B cell (primary cell): Measurements from ENCODE around the gene GPT2. TPM values are rescaled to one million over a fixed set of nuclear protein-coding genes. Genes with fewer than 3 reads are reported as not detected.

Experiments
- ATAC-seq: fragments of 200-7000 bp; cut with Tn5 transposase; one replicate; pipeline ENCODE4 v1.10.0; 2021; ENCODE audit warnings: low read depth, mild to moderate bottlenecking, moderate number of reproducible peaks, moderate library complexity
- CTCF ChIA-PET: fragments of 350-600 bp; sonication (Branson Sonifier 250); formaldehyde crosslinking; loops from one replicate; lab custom pipeline; 2021; ENCODE audit warnings: antibody characterized with exemption, inconsistent platforms; lab: Charles Lee
- POLR2A ChIA-PET: fragments of 350-600 bp; sonication (Branson Sonifier 250); formaldehyde crosslinking; loops from one replicate; lab custom pipeline; 2021; ENCODE audit warnings: antibody characterized with exemption; lab: Charles Lee
- DNase-seq: peaks from one replicate; pipeline ENCODE4 v3.0.0; 2013
- H2AFZ ChIP-seq: 2 replicates; pipeline ENCODE4 v1.6.1; 2012; ENCODE audit warnings: mild to moderate bottlenecking, low read depth, low read length; ENCODE audit not compliant: insufficient read depth, poor library complexity, severe bottlenecking
- H3K27ac ChIP-seq, 2 donors: 1 replicate in 1 of 2; 2 replicates in 1 of 2; pipeline ENCODE4 v1.5.1; 2012 to 2013; ENCODE audit warnings: low read length in 2 of 2, mild to moderate bottlenecking in 2 of 2, moderate library complexity in 1 of 2
- H3K27me3 ChIP-seq, 4 experiments: fragments of 200-600 bp in 1 of 4; sonication (generic) in 1 of 4; replicated peaks in 1 of 4; 1 replicate in 2 of 4; 2 replicates in 2 of 4; pipeline versions ENCODE4 v1.6.1 to v1.7.0; 2013 to 2016; ENCODE audit warnings: low read length in 3 of 4, mild to moderate bottlenecking in 2 of 4, mixed read lengths in 1 of 4, moderate library complexity in 1 of 4; ENCODE audit not compliant: insufficient read depth in 4 of 4, control insufficient read depth in 3 of 4; ENCODE audit errors: control extremely low read depth in 1 of 4
- H3K36me3 ChIP-seq, 2 experiments: replicated peaks in 1 of 2; 1 replicate in 1 of 2; 2 replicates in 1 of 2; pipeline versions ENCODE4 v1.6.1 to v1.7.1; 2013; ENCODE audit warnings: low read length in 1 of 2; ENCODE audit not compliant: insufficient read depth in 2 of 2, control insufficient read depth in 1 of 2; ENCODE audit errors: control extremely low read depth in 1 of 2, extremely low read depth in 1 of 2
- H3K4me1 ChIP-seq, 2 donors: fragments of 200-600 bp in 1 of 2; sonication (generic) in 1 of 2; 1 replicate in 1 of 2; 2 replicates in 1 of 2; pipeline versions ENCODE4 v1.5.1 to v1.6.1; 2013 to 2017; ENCODE audit warnings: low read length in 2 of 2; ENCODE audit not compliant: control insufficient read depth in 2 of 2, insufficient read depth in 2 of 2
- H3K4me2 ChIP-seq: replicated peaks from 2 replicates; pipeline ENCODE3; 2012; ENCODE audit warnings: mild to moderate bottlenecking, low read depth, low read length; ENCODE audit not compliant: poor library complexity, severe bottlenecking
- H3K4me3 ChIP-seq, 5 experiments: fragments of 200-600 bp in 1 of 5; sonication (generic) in 1 of 5; 1 replicate in 3 of 5; 2 replicates in 2 of 5; pipeline versions ENCODE4 v1.5.1 to v1.7.0; 2011 to 2016; ENCODE audit warnings: low read length in 4 of 5, mild to moderate bottlenecking in 4 of 5, low read depth in 2 of 5, control low read depth in 1 of 5, moderate library complexity in 1 of 5; ENCODE audit not compliant: insufficient read depth in 1 of 5; ENCODE audit errors: control extremely low read depth in 1 of 5, extremely low read depth in 1 of 5
- H3K79me2 ChIP-seq: fragments of 200-600 bp; sonication (generic); one replicate; pipeline ENCODE4 v1.6.0; 2016; ENCODE audit warnings: low read length; ENCODE audit not compliant: control insufficient read depth, insufficient read depth
- H3K9ac ChIP-seq: fragments of 200-600 bp; sonication (generic); 2 replicates; pipeline ENCODE4 v1.6.1; 2017; ENCODE audit warnings: mild to moderate bottlenecking, low read length, moderate library complexity
- H3K9me3 ChIP-seq, 3 donors: one replicate each; pipeline versions ENCODE4 v1.6.1 to v1.7.1; 2013; ENCODE audit warnings: low read length in 2 of 3; ENCODE audit not compliant: control insufficient read depth in 2 of 3, insufficient read depth in 1 of 3; ENCODE audit errors: control extremely low read depth in 1 of 3
- H4K20me1 ChIP-seq: 2 replicates; pipeline ENCODE4 v1.6.0; 2012; ENCODE audit warnings: mild to moderate bottlenecking, low read length; ENCODE audit not compliant: insufficient read depth, control insufficient read depth, poor library complexity, severe bottlenecking
- H3K27ac Mint-ChIP-seq: one replicate; pipeline ENCODE4 v1.8.0; 2021; ENCODE audit warnings: mixed read lengths
- H3K27me3 Mint-ChIP-seq: one replicate; pipeline ENCODE4 v1.8.0; 2021; ENCODE audit warnings: mixed read lengths
- H3K4me1 Mint-ChIP-seq: one replicate; pipeline ENCODE4 v1.8.0; 2021; ENCODE audit warnings: mixed read lengths
- H3K4me3 Mint-ChIP-seq: one replicate; pipeline ENCODE4 v1.8.0; 2021; ENCODE audit warnings: mixed read lengths
- H3K9me3 Mint-ChIP-seq: one replicate; pipeline ENCODE4 v1.8.0; 2022; ENCODE audit warnings: mixed read lengths; ENCODE audit not compliant: insufficient read depth
- EZH2 ChIP-seq: IDR thresholded peaks from 2 replicates; pipeline ENCODE4 v1.6.1; 2012; ENCODE audit warnings: borderline replicate concordance, low read depth, mild to moderate bottlenecking, moderate library complexity, low read length; ENCODE audit not compliant: insufficient read depth, poor library complexity, severe bottlenecking
- WGBS: methylation state at CpG from one replicate; pipeline ENCODE4 v1.1.5; 2013; ENCODE audit warnings: missing lambda C conversion rate; ENCODE audit not compliant: insufficient coverage; 5-methylcytosine and 5-hydroxymethylcytosine counted together
- intact Hi-C: fragments of 100-400 bp; cut with micrococcal nuclease; formaldehyde crosslinking; loops from one replicate; pipeline ENCODE4 v1.10.0; 2022
- polyA plus RNA-seq: library from polyadenylated mRNA; depleted of rRNA; stranded (reverse); fragments of >200 nt; gene quantifications from 2 replicates; pipeline ENCODE4 v1.2.3, GENCODE V29; 2012
- total RNA-seq, 2 donors: library from RNA; stranded (reverse); fragments of 120-200 nt in 1 of 2; gene quantifications; 1 replicate in 1 of 2; 2 replicates in 1 of 2; pipeline versions ENCODE4 v1.2.3 to v1.2.4, GENCODE V29; 2013 to 2022
- TF ChIP-seq, protein P1 (sequence below): fragments of 200-600 bp; IDR thresholded peaks from one replicate; pipeline ENCODE4 v1.8.0; 2022; ENCODE audit warnings: antibody characterized with exemption, mild to moderate bottlenecking

Gene GPT2
- total and polyA plus RNA-seq, 2 donors (not counting 1 experiment from before 2014, with no cell fraction given), result 6.8 to 9.9 TPM

DNA sequence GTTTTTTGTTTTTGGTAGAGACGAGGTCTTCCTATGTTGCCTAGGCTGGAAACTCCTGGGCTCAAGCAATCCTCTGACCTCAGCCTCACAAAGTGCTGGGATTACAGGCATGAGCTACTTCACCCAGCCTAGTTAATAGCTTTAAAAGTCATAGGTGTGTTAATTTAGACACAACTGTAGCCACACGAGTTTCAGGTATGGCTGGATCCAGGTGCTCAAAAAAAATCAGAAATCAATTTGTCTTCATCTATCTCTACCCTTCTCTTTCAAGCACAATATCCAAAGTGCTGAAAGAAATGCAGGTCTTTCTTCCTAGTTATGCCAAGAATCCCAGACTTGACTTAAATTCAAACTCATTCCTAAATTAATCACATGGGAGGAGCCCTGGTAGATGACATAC, 29.3 kb upstream of the GPT2 start:
- intact Hi-C loops, result loop anchor here (1.0 kb wide), 6 partner anchors 54 to 1310 kb away; no protein-coding TSS in a partner anchor
- Histone ChIP-seq H3K4me2 (no peak overlapping the region), H3K4me3 (no peak overlapping the region), H3K79me2 (no peaks in the 10 kb centered on the region), H3K36me3 (no peaks in the 10 kb centered on the region), H3K4me1 (peaks cover 6 to 18% of the 10 kb centered on the region in 2 donors), H2AFZ (no peak overlapping the region), H4K20me1 (no peaks in the 10 kb centered on the region), H3K27me3 (no peaks in the 10 kb centered on the region), H3K9me3 (no peaks in the 10 kb centered on the region), H3K9ac (no peak overlapping the region), H3K27ac (no peak overlapping the region)
- DNase-seq, result no peak
- TF ChIP-seq EZH2, result no peak
- TF ChIP-seq, protein P1, sequence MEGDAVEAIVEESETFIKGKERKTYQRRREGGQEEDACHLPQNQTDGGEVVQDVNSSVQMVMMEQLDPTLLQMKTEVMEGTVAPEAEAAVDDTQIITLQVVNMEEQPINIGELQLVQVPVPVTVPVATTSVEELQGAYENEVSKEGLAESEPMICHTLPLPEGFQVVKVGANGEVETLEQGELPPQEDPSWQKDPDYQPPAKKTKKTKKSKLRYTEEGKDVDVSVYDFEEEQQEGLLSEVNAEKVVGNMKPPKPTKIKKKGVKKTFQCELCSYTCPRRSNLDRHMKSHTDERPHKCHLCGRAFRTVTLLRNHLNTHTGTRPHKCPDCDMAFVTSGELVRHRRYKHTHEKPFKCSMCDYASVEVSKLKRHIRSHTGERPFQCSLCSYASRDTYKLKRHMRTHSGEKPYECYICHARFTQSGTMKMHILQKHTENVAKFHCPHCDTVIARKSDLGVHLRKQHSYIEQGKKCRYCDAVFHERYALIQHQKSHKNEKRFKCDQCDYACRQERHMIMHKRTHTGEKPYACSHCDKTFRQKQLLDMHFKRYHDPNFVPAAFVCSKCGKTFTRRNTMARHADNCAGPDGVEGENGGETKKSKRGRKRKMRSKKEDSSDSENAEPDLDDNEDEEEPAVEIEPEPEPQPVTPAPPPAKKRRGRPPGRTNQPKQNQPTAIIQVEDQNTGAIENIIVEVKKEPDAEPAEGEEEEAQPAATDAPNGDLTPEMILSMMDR, result no peak
- no peaks in the 10 kb centered on the region for H3K27me3 Mint-ChIP-seq
- peaks cover 17% of the 10 kb centered on the region for H3K4me1 Mint-ChIP-seq
- no peak for ATAC-seq
- ChIA-PET POLR2A (interaction anchor here (1.4 kb wide), 1 partner anchor 64 kb away, joined by 5 read pairs; no protein-coding TSS in a partner anchor), CTCF (interaction anchor here (0.6 to 5.4 kb wide), 31 partner anchors 10 to 1309 kb away, joined by 3 to 149 read pairs (median 6); partner anchors contain the start of genes C16orf87 and NETO2)
- no peak overlapping the region for H3K4me3 Mint-ChIP-seq
- no peaks in the 10 kb centered on the region for H3K9me3 Mint-ChIP-seq
- no peak overlapping the region for H3K27ac Mint-ChIP-seq
- no CpG with 5 or more reads among the region's 2 CpGs for WGBS

DNA sequence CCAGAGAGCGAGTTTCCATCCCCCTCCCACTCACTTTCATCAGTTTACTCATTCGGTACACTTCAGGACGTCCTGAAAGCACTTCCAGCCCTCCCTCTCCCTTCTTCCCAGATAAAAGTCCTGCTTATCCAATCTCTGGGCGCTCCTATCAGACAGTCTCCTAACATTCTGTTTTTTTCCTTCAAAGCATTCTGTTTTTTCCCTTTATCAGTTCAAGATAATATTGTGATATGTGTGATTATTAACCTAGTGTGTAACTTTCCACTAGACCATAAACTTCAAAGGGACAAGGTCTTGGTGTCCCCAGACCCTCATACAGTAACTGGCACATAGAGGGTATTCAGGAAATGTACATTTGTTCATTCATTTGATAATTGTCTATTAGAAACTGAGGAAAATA, 28.8 kb upstream of the GPT2 start:
- CTCF ChIA-PET, result interaction anchor here (1.6 to 5.4 kb wide), 6 partner anchors 54 to 289 kb away, joined by 6 to 149 read pairs (median 60); partner anchors contain the start of gene NETO2
- Mint-ChIP-seq H3K27me3 (no peaks in the 10 kb centered on the region), H3K27ac (no peak overlapping the region), H3K9me3 (no peaks in the 10 kb centered on the region), H3K4me3 (no peak overlapping the region), H3K4me1 (peaks cover 17% of the 10 kb centered on the region)
- POLR2A ChIA-PET, result no interaction called here
- no peak overlapping the region for H3K4me3 ChIP-seq
- H4K20me1 ChIP-seq, result no peaks in the 10 kb centered on the region
- 87% methylated on average over 3 of the region's 4 CpGs for WGBS
- H3K9me3 ChIP-seq, result no peaks in the 10 kb centered on the region
- H3K4me2 ChIP-seq, result no peak overlapping the region
- H3K9ac ChIP-seq, result no peak overlapping the region
- no peaks in the 10 kb centered on the region for H3K36me3 ChIP-seq
- H2AFZ ChIP-seq, result no peak overlapping the region
- no peaks in the 10 kb centered on the region for H3K79me2 ChIP-seq
- ATAC-seq (no peak), DNase-seq (no peak)
- H3K27ac ChIP-seq, result no peak overlapping the region
- no peaks in the 10 kb centered on the region for H3K27me3 ChIP-seq
- intact Hi-C loops, result no loop called here
- TF ChIP-seq EZH2, result no peak
- TF ChIP-seq, protein P1, result no peak
- H3K4me1 ChIP-seq, result peaks cover 6 to 16% of the 10 kb centered on the region in 2 donors
